KOPT-K1 (cell line): ENCODE data around the gene KDM1A.

Experiments used
- H3K27ac ChIP-seq: fragments of 200-600 bp; sonication (generic); 2 replicates; pipeline ENCODE4 v1.5.1; 2016; ENCODE audit warnings: antibody characterized with exemption, mild to moderate bottlenecking, low read depth, low read length; ENCODE audit not compliant: poor library complexity, severe bottlenecking
- H3K36me3 ChIP-seq: fragments of 200-600 bp; sonication (generic); 2 replicates; pipeline ENCODE4 v1.5.1; 2017; ENCODE audit warnings: antibody characterized with exemption, mild to moderate bottlenecking, low read length, moderate library complexity; ENCODE audit not compliant: insufficient read depth
- H3K9me3 ChIP-seq: fragments of 200-600 bp; sonication (generic); 2 replicates; pipeline ENCODE4 v1.5.1; 2017; ENCODE audit warnings: antibody characterized with exemption, low read length, mild to moderate bottlenecking; ENCODE audit not compliant: insufficient read depth, poor library complexity, severe bottlenecking

Gene KDM1A

DNA sequence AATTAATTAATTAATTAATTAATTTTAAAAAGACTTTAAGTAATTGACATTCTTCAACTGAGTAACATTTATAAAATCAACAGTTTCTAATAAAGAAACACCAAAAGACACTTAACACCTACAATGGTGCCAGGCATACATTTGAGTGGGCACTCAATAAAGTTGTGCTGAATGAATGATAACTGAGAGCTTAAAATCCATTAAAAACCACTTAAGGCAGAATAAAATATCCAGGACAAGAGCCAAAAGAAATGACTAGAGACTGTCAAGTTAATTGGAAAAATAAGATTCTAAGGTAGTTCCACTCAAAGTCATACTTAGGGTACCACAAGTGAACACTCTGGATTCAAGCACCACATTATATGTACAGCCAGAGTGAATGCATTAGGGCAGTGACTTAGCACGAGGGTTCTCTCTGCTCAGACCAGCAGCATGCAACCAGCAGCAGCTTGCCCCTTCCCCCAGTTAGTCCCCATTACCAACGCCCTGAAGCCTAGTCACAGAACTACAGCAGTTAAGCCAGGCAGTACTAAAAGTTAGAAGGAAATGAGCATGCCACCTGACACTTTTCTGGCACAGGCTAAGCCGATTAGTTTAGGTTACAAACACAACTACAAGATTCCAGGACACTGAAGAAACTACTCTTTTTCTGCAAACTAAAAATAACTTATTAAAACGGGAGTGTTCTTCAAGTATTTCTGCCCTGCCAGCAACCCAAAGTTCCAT is 102.9 kb downstream of the KDM1A start:
- no peaks in the 10 kb centered on the region for H3K9me3 ChIP-seq
- no peak overlapping the region for H3K27ac ChIP-seq
- no peaks in the 10 kb centered on the region for H3K36me3 ChIP-seq

DNA sequence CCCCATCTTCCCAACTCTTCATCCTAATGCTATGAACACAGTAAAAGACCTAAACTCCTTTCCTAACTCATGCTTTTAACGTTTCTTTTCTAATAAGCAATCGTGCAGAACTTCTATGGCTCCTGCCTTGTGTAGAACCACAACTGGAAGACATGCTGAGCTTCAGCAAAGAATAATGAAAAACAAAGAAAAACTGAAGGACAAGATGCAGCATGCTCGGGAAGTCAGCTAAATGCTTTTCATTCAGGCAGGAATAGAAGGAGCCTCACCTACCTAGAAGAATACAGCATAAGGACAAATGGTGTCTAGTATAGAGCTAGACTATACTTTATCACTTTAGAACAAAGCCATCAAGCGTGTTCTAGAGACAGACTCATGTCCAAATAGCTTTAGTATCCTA is 103.5 kb downstream of the KDM1A start:
- Histone ChIP-seq H3K9me3 (no peaks in the 10 kb centered on the region), H3K36me3 (no peaks in the 10 kb centered on the region), H3K27ac (no peak overlapping the region)

DNA sequence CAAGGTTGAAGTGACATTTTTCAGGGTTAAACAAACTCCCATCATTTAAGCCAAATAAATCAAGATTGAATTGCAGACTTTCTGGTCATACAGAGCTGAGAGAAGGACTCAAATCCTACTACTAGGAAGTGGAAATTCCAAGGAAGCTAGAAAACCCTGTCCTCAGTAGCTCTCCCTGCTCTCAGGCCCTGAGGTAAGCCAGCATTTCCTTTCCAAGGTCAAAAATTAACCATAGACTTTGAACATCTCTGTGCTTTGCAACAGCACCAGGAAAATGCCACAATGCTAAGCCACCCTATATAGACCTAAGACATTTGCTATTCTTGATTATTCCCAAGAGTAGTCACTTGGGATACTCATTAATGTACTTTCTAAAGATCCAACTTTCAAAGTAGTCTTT is 104.3 kb downstream of the KDM1A start:
- no peaks in the 10 kb centered on the region for H3K36me3 ChIP-seq
- no peaks in the 10 kb centered on the region for H3K9me3 ChIP-seq
- no peak overlapping the region for H3K27ac ChIP-seq

DNA sequence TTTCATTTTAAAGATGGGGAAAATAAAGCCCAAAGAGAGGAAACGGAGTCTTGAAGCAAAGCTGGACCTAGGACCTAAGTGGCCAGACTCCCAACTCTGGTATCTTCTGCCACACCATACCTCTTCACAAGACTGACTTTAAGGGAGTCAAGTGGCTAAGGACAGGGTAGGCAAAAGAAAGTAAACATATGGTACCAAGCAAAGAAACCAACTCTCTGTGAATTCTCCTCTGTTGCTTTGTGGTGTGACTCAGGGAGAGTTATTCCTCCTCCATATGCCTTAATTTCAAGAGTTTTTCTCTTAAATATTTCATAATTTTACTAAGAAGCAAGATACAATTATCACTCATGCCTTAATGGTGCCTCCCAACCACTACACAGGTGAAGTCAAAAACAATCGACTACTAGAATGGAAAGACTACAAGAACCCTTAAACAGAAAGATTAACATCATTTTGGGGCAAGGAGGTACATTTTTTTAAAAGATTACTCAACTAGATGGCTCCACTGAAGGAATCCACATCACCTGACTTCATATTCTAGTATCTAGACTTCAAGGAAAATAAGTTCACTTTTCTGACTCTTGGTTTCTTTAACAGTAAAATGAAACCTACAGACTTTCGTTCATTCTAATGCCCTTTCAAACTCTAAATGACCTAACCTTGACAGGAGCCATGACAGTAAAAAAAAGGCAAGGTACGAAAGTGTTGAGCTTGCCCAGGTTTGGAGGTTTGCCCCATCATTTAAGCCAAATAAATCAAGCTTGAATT is 105.2 kb downstream of the KDM1A start:
- Histone ChIP-seq H3K9me3 (no peaks in the 10 kb centered on the region), H3K36me3 (no peaks in the 10 kb centered on the region), H3K27ac (no peak overlapping the region)

DNA sequence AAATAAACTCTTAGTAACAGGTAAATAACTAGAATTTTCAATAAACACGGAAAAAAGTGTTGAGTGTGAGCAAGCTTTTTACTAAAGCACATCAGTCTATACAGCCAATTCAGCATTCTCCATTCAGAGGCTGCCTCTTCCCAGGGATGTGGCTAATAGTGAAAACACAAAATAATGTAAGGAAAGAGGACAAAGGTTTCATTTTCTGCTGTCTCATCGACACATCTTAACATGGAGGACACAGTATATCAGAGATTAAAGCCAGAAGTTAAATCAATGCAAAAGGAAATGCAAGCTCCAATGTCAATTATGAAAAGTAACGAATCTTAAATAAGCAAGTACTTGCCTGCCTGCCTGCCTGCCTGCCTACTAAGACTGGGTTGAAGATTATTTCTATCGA is 106.2 kb downstream of the KDM1A start:
- Histone ChIP-seq H3K27ac (no peak overlapping the region), H3K9me3 (no peaks in the 10 kb centered on the region)

DNA sequence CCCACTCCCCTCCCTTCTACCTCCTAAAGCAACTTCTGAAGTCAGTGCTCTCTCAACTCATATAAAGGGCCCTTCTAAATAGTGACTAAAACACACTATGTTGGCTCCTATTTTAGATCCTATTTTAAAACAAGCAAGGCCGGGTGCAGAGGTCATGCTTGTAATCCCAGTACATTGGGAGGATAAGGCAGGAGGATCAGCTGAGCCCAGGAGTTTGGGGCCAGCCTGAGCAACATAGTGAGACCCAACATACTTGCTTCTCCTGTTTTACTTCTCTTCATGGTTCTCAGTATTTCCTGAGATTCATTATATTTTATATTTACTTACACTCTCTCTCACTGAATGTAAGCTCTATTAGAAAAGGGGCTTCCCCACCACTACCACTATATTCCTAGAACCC is 106.9 kb downstream of the KDM1A start:
- Histone ChIP-seq H3K27ac (no peak overlapping the region), H3K36me3 (no peaks in the 10 kb centered on the region), H3K9me3 (no peaks in the 10 kb centered on the region)

More for the DNA sequence above, 106.2 kb downstream of the KDM1A start:
- no peaks in the 10 kb centered on the region for H3K36me3 ChIP-seq

DNA sequence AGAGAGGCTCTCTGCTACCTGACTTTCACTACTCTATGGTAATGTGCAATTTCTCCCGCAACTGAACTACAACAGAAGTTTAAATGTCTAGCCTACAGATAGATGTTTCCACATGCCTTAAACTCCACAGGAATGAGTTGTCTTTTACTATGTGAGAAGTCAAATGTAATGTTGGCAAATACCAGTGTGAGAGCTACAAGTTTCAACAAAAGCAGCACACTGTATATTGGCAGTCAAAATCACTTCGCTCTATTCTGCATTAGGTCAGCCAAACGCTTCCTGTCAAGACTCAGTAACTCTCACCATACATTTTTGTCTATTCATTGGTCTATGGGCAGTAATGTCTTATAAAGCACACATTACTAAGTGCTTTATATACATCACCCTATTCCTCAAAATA is 107.5 kb downstream of the KDM1A start:
- Histone ChIP-seq H3K36me3 (no peaks in the 10 kb centered on the region), H3K9me3 (no peaks in the 10 kb centered on the region), H3K27ac (no peak overlapping the region)

DNA sequence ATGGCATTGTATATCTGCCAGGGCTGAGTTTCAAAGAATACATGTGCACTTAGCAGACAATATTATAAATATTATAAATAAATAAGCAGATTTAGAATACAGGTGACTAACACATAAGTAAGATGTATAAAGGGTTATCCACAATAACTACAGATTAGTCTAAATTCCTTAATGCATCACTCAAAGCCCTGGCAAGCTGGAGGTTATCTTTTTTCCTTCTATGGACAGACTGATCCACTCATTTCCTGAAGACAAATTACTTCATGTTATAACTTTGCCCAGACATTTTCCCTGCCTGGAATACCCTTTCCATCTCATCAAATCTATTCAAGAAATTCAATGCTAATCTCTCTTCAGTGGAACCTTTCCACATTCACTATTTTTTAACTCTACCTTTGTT is 110.6 kb downstream of the KDM1A start:
- no peaks in the 10 kb centered on the region for H3K36me3 ChIP-seq
- no peak overlapping the region for H3K27ac ChIP-seq
- no peaks in the 10 kb centered on the region for H3K9me3 ChIP-seq

DNA sequence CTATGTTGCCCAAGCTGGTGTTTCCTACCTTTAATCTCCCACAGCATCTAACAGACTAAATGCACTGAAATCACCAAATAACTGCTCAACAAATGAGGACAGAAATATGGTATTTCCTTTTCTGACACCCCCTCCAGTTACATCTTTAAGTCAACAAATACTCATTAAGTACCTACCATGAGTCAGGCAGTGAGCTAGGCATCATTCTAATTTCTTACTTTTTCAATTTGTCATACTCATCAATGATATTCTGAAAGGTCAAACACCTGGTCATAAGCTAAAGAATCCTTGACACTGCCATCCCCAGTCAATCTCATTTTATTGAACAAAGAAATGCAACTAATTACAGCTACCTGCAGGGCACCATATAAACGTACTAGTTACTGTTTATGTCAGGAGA is 112.8 kb downstream of the KDM1A start:
- Histone ChIP-seq H3K36me3 (no peaks in the 10 kb centered on the region), H3K9me3 (no peaks in the 10 kb centered on the region), H3K27ac (no peak overlapping the region)
